Endothelial cell (in vitro differentiated cells): ENCODE data around the gene BMP4. TPM values are rescaled to one million over a fixed set of nuclear protein-coding genes. Genes with fewer than 3 reads are reported as not detected.

ENCODE experiments used
- DNase-seq: peaks from one replicate; pipeline ENCODE4 v3.0.0; 2021; ENCODE audit warnings: low spot score
- H3K27ac Mint-ChIP-seq: one replicate; pipeline ENCODE4 v1.8.0; 2021; ENCODE audit warnings: mixed read lengths, inconsistent platforms; ENCODE audit not compliant: unreplicated experiment
- H3K27me3 Mint-ChIP-seq: one replicate; pipeline ENCODE4 v1.8.0; 2021; ENCODE audit warnings: mild to moderate bottlenecking, moderate library complexity, mixed read lengths, inconsistent platforms; ENCODE audit not compliant: unreplicated experiment
- H3K36me3 Mint-ChIP-seq: one replicate; pipeline ENCODE4 v1.8.0; 2021; ENCODE audit warnings: mild to moderate bottlenecking, low read depth, mixed read lengths, inconsistent platforms; ENCODE audit not compliant: unreplicated experiment
- H3K4me1 Mint-ChIP-seq: one replicate; pipeline ENCODE4 v1.8.0; 2021; ENCODE audit warnings: mild to moderate bottlenecking, mixed read lengths, inconsistent platforms; ENCODE audit not compliant: unreplicated experiment
- H3K4me3 Mint-ChIP-seq: one replicate; pipeline ENCODE4 v1.8.0; 2021; ENCODE audit warnings: mild to moderate bottlenecking, mixed read lengths, inconsistent platforms; ENCODE audit not compliant: unreplicated experiment
- H3K9me3 Mint-ChIP-seq: one replicate; pipeline ENCODE4 v1.8.0; 2021; ENCODE audit warnings: mixed read lengths, inconsistent platforms; ENCODE audit not compliant: unreplicated experiment
- total RNA-seq: library from RNA; stranded (reverse); fragmentation: NEBNext Ultra II Directional; extraction: Animal tissue kit (Norgen Biotek cat#: 25700); gene quantifications from one replicate; pipeline ENCODE4 v1.2.1, GENCODE V29; 2021; ENCODE audit not compliant: unreplicated experiment
- TF ChIP-seq, protein P1 (sequence below): fragments of 200-600 bp; sonication (generic); IDR thresholded peaks from one replicate; pipeline ENCODE4 v1.5.0; 2021; ENCODE audit warnings: antibody characterized with exemption; ENCODE audit not compliant: unreplicated experiment

Gene BMP4
- total RNA-seq, 1 donor from 2014 or later, result 101 TPM

DNA sequence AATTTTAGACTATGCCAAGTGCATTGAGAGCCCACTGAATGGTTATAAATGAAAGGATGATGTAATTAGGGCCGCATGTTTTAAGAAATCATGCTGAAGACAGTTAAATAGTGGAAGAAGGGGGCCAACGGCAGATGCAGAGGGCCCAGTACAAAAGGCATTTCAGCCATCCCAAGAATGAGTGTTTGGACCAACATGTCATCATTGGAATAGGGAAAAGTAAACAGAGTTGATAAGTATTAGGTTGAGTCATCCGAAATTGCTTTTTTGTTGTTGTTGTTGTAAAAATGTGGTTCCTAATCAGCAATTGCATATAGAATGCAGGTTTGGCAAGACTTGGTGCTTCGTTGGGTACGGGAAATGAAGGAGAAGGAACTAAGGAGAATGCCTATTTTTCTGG, 29.5 kb downstream of the BMP4 start:
- H3K27ac Mint-ChIP-seq, result no peak overlapping the region
- peaks cover 2% of the 10 kb centered on the region for H3K27me3 Mint-ChIP-seq
- TF ChIP-seq, protein P1, sequence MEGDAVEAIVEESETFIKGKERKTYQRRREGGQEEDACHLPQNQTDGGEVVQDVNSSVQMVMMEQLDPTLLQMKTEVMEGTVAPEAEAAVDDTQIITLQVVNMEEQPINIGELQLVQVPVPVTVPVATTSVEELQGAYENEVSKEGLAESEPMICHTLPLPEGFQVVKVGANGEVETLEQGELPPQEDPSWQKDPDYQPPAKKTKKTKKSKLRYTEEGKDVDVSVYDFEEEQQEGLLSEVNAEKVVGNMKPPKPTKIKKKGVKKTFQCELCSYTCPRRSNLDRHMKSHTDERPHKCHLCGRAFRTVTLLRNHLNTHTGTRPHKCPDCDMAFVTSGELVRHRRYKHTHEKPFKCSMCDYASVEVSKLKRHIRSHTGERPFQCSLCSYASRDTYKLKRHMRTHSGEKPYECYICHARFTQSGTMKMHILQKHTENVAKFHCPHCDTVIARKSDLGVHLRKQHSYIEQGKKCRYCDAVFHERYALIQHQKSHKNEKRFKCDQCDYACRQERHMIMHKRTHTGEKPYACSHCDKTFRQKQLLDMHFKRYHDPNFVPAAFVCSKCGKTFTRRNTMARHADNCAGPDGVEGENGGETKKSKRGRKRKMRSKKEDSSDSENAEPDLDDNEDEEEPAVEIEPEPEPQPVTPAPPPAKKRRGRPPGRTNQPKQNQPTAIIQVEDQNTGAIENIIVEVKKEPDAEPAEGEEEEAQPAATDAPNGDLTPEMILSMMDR, result no peak
- no peaks in the 10 kb centered on the region for H3K36me3 Mint-ChIP-seq
- no peak overlapping the region for H3K4me3 Mint-ChIP-seq
- no peak for DNase-seq
- no peaks in the 10 kb centered on the region for H3K4me1 Mint-ChIP-seq
- no peaks in the 10 kb centered on the region for H3K9me3 Mint-ChIP-seq

DNA sequence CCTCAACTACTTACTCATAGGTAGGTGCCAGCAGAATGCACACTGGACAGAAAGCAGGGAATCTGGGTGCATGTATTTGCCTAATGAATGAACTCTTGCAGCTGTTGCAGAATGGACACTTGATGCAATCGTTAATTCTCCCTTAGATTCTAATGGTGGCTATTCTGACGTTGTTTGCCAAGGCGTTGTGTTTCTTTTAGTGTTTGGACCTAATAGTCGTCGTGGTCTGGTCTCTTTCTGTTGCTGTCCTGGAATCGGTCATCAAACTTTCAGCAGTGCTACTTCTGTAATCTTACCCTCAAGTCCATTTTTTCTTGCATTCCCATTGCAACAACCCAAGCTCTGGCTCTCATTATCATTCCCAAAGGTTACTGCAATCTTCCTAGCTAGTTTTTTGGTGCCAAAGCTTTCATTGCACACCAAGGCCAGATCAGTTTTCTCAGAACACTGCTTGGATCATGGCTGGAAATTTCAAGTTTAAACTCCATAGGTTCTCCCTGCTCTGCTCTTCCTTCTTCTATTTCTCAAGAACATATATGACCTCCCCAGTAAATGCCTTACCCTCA, 31.3 kb downstream of the BMP4 start:
- DNase-seq, result no peak
- Mint-ChIP-seq H3K27ac (no peak overlapping the region), H3K9me3 (no peaks in the 10 kb centered on the region), H3K4me3 (no peak overlapping the region), H3K27me3 (peaks cover 2% of the 10 kb centered on the region), H3K4me1 (no peaks in the 10 kb centered on the region), H3K36me3 (no peaks in the 10 kb centered on the region)
- TF ChIP-seq, protein P1, result no peak

DNA sequence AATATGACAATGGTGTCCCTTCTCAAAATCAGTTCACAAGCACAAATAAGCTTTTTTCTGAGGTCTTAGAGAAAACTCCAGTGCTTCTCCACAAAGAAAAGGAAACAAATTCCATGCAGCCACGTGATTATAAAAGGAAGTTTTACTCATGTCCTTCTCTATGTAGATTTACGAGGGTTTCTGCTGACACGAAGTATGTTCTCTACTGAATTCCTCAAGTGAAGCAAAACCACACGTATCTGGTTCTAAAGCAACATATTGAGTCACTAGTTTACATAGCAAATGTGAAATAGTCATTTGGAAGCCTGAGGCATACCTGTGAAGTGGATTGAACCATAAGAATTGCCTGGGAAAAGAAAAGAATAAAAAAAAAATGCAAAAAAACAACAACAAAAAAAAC, 31.9 kb downstream of the BMP4 start:
- no peaks in the 10 kb centered on the region for H3K36me3 Mint-ChIP-seq
- no peaks in the 10 kb centered on the region for H3K4me1 Mint-ChIP-seq
- no peak overlapping the region for H3K4me3 Mint-ChIP-seq
- no peak for DNase-seq
- TF ChIP-seq, protein P1, result no peak
- H3K27me3 Mint-ChIP-seq, result peaks cover 2% of the 10 kb centered on the region
- no peaks in the 10 kb centered on the region for H3K9me3 Mint-ChIP-seq
- no peak overlapping the region for H3K27ac Mint-ChIP-seq

DNA sequence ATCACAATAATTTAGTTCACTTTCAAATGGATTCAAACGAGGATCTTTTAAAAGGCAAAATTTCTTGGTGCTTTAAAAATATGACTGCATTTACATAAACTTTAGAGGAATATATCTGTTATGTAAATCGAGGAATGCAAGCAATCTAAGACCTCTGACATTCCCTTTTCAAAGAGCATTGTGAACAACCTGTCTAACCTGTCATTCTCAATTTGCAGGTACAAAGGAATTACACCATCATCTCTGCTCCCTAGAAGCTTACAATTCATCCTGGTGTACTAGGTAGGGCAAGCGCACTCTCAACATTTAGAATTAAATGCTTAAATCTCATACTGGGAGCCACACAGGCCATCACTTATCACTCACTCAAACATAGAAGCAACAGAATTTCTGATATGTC, 35.6 kb downstream of the BMP4 start:
- H3K4me3 Mint-ChIP-seq, result no peak overlapping the region
- no peak overlapping the region for H3K27ac Mint-ChIP-seq
- no peak for DNase-seq
- H3K4me1 Mint-ChIP-seq, result no peaks in the 10 kb centered on the region
- TF ChIP-seq, protein P1, result no peak
- no peaks in the 10 kb centered on the region for H3K9me3 Mint-ChIP-seq
- H3K27me3 Mint-ChIP-seq, result peaks cover 2% of the 10 kb centered on the region
- H3K36me3 Mint-ChIP-seq, result no peaks in the 10 kb centered on the region

DNA sequence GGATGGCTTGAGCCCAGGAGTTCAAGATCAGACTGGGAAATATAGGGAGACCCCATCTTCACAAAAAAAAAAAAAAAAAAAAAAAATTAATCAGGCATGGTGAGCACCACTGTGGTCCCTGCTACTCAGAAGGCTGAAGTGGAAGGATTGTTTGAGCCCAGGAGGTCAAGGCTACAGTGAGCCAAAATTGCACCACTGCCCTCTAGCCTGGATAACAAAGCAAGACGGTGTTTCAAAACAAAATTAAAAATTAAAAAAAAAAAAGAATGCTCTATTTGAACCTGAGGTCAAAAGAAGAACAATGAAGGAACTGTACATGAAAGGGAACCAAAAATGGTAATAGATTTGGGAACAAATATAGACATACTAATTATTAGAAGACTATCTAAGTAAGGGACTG, 40.4 kb downstream of the BMP4 start:
- Mint-ChIP-seq H3K4me1 (no peaks in the 10 kb centered on the region), H3K27me3 (no peaks in the 10 kb centered on the region), H3K36me3 (no peaks in the 10 kb centered on the region), H3K4me3 (no peak overlapping the region), H3K9me3 (no peaks in the 10 kb centered on the region), H3K27ac (no peak overlapping the region)
- no peak for DNase-seq
- TF ChIP-seq, protein P1, result no peak
